ENCODE measurements around the gene BEGAIN.

Gene BEGAIN

GRCh38 chr14:100534528-100535286 is 52.5 kb downstream of the BEGAIN start:
- in situ Hi-C loops (cut with MboI; ENCODE audit: low sequenced_read_pairs, unreplicated experiment) = no loop called here
- TF ChIP-seq CTCF (IDR thresholded peaks at IDR 0.05; ENCODE audit: borderline replicate concordance, control extremely low read depth, extremely low read depth, insufficient read depth, missing control alignments) = no peak
- no peak for DNase-seq (ENCODE audit: low spot score)

GRCh38 chr14:100533656-100534485 is 53.3 kb downstream of the BEGAIN start:
- DNase-seq (ENCODE audit: low spot score) = no peak
- in situ Hi-C loops (cut with MboI; ENCODE audit: low sequenced_read_pairs, unreplicated experiment) = no loop called here
- TF ChIP-seq CTCF (IDR thresholded peaks at IDR 0.05; ENCODE audit: borderline replicate concordance, control extremely low read depth, extremely low read depth, insufficient read depth, missing control alignments) = no peak

- TF ChIP-seq CTCF (IDR thresholded peaks at IDR 0.05; ENCODE audit: borderline replicate concordance, control extremely low read depth, extremely low read depth, insufficient read depth, missing control alignments) = no peak
- in situ Hi-C loops (cut with MboI; ENCODE audit: low sequenced_read_pairs, unreplicated experiment) = no loop called here
- DNase-seq (ENCODE audit: low spot score) = no peak
These were observed 54.1 kb downstream of the BEGAIN start for GRCh38 chr14:100532906-100533655.

GRCh38 chr14:100532154-100532861 is 54.9 kb downstream of the BEGAIN start:
- no peak for DNase-seq (ENCODE audit: low spot score)
- no peak for TF ChIP-seq CTCF (IDR thresholded peaks at IDR 0.05; ENCODE audit: borderline replicate concordance, control extremely low read depth, extremely low read depth, insufficient read depth, missing control alignments)
- in situ Hi-C loops (cut with MboI; ENCODE audit: low sequenced_read_pairs, unreplicated experiment) = no loop called here

GRCh38 chr14:100531152-100532121 is 55.8 kb downstream of the BEGAIN start:
- in situ Hi-C loops (cut with MboI; ENCODE audit: low sequenced_read_pairs, unreplicated experiment) = no loop called here
- no peak for TF ChIP-seq CTCF (IDR thresholded peaks at IDR 0.05; ENCODE audit: borderline replicate concordance, control extremely low read depth, extremely low read depth, insufficient read depth, missing control alignments)
- DNase-seq (ENCODE audit: low spot score) = no peak
